Activated CD4-positive, alpha-beta T cell treated with anti-CD3 and anti-CD28 coated beads for 4 hours (primary cell): ENCODE measurements around the gene SERGEF.
"Not testable (repeated sequence)": the region's sequence is repeated elsewhere in the genome, so short reads cannot be mapped to it uniquely, and the experiment has no call there.

Experiments
- DNase-seq, 2 donors: peaks; one replicate each; pipeline ENCODE4 v3.0.0-alpha.2; 2020

SERGEF gene

DNA sequence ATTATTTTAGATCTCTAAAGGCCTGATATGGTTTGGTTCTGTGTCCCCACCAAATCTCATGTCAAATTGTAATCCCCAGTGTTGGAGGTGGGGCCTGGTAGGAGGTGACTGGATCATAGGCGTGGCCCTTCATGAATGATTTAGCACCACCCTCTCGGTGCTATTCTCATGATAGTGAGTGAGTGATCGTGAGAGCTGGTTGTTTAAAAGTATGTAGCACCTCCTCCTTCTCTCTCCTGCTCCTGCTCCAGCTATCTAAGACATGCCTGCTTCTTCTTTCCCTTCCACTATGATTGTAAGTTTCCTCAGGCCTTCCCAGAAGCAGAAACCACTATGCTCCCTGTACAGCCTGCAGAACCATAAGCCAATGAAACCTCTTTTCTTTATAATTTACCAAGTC, 114.1 kb downstream of the SERGEF start:
- no peak for DNase-seq

DNA sequence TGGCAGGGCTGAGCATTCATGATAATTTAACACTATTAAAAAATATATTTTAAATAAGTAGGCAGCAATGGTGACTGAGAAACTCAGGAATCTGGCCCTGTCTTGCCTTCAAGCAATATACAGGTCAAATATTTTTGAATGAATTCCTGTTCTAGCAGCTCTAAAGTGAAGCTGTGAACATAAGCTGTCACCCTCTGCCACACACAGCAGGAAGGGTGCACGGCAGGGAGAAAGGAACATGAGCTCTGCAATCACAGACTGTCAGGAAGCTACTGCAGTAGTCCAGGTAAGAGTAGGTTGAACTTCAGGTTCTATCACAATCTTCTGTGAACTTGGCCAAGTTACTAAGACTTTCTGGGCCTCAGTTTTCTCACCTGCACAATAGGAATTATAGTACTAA, 114.8 kb downstream of the SERGEF start:
- no peak for DNase-seq

DNA sequence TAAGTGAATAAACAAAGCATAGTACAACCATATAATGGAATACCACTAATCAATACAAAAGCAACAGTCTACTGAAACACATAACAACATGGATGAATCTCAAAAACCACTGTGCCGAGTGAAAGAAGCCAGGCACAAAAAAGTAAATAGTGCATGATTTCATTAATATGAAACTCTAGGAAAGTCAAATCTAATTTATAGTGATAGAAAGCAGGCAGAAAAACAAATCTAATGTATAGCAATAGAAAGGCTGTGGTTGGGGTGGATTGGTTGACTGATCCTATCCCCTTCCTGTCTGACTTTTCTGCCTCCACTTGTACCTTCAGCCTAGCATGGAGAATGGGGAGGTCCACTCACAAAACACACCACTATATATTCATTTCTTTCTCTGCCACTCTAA, 115.4 kb downstream of the SERGEF start:
- no peak for DNase-seq

DNA sequence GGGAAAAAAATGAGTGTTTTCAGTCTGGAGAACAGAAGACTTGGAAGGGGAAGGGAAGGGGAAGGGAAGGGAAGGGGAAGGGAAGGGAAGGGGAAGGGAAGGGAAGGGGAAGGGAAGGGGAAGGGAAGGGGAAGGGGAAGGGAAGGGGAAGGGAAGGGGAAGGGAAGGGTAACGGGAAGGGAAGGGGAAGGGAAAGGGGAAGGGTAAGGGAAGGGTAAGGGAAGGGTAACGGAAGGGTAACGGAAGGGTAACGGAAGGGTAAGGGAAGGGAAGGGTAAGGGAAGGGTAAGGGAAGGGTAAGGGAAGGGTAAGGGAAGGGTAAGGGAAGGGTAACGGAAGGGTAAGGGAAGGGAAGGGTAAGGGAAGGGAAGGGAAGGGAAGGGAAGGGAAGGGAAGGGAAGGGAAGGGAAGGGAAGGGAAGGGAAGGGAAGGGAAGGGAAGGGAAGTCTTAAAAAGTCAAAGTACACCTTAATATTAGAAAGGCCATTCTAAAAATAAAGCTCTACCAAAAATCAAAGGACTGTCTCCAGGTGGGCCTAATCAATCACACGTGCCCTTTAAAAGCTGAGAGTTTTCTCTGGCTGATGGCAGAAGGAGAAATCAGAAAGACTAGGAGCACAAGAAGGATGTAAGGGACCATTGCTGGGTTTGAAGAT, 116.2 kb downstream of the SERGEF start:
- not testable (repeated sequence) for DNase-seq

DNA sequence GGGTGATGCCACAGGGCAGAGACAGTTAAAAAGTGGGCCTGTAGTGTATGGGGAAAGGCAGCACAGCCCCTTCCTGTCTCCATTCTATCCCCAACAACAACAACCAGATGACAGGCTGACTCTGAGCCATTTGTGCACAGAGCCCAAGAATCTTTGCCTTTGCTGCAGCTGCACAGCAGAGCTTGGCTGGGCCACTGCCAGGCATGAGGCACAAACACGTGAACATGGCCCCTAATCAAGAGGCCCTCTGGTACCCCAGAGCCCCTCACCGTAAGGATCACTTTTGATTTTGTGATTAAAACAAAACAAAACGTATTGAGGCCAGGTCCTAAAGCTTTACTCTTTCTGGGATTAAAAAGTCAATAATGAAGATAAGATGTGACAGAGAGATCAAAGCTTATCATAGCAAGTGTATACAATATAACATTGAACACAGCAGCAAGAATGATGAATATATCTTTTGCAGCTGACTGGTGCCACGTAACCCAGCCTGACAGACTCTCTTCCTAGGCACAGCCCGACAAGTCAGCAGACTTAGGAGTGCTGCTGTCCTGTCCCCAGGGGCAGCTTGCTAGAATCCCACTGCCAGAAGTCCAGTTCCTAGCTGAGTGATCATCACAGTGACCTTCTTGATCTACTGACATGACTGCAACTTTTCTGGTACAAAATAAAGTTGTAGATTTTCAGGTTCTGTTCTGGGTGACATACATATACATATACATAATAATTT, 117.8 kb downstream of the SERGEF start:
- DNase-seq = no peak

DNA sequence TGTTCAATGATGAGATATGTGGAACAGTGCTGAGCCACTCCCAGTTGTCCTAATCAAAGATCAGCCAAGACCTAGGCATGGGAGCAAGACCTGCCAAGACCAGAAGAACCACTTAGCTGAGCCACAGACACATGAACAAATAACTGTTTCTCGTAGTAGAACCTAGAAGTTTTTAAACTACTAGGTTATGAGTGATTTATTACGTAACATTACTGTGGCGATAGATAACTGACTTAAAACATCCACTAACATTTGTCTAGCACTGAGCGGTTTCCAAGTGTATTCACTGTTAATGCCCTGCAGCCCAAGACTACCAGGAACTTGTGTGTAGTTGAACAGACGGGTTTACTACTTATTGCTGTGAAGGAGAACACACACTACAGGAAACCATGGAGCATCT, 120.4 kb downstream of the SERGEF start:
- DNase-seq = no peak

DNA sequence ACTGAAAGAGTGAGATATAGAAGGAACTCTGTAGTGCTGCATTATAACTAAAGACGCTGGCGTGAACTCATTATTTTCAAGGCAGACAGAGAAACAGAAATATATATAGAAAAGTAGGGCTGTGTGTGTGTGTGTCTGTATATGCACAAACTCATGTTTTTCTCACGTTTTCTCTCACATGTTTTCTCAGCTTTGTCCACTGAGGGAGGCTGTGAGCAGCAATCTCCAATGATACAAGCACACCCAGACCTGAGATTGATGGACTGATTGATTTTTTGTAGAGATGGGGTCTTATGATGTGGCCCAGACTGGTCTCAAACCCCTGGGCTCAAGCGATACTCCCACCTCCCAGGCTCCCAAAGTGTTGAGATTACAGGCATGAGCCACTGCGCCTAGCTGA, 122.5 kb downstream of the SERGEF start:
- no peak for DNase-seq

DNA sequence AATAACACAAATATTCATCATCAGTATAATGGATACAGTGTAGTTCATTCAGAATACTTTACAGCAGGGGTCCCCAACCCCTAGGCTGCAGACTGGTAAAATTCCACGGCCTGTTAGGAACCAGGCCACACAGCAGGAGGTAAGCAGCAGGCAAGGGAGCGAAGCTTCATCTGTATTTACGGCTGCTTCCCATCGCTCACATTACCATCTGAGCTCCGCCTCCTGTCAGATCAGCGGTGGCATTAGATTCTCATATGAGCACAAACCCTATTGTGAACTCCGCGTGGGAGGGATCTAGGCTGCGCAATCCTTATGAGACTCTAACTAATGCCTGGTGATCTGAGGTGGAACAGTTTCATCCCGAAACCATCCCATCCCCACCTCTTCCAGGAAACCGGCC, 125.1 kb downstream of the SERGEF start:
- no peak for DNase-seq

DNA sequence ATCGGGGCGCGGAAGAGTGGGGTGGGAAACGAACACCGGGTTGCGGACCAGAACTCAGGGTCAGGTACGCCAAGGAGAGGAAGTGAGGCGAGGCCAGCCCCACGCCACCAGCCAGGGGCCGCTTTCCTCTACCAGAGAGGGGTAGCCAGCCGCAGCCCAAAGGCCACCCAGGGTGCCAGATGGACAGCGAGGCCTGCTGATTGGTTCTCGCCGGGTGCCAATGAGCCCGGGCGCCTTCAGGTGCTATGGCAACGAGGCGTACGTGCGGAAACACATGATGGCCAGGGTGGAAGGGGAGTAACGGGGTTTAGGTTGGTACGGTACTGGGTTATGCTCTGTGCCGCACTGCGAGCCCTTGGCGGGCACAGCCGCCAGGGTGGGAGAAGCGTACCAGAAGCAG, 128.9 kb downstream of the SERGEF start:
- DNase-seq = no peak

DNA sequence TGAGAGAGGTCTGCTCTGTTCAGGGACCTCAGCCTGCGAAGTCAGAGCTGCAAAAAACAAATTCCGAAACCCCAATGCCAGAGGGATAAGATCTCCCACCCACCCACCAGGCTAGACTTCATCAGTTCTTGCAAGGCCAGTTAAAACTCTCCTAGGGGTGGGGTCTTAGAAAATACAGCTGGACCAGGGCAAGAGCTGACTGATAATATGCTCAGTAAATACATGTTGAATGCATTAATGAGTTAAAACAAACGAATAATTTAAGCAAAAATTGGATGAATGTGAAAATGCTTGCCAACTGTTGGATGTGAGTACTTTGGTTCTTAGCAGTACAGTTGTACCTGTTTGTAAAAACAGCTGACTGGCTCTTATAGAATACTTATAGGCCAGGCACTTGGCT, 129.8 kb downstream of the SERGEF start:
- DNase-seq = no peak

DNA sequence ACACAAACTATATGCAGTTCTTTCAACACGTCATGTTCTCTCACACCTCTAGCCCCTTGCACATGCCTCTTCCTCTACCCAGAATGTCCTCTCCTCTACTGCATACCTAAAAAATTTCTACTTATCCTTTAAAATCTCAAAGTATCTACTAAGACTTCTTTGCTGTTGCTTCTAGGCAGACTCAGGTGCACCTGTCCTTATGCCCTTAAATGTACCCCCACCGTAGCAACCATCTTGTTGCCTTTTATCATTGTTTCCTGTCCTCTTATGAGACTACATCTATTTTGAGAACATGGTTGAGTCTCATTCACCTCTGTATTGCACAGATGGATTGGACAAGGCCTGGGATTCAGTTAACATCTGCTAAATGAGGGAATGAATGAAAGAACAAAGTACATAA, 134.1 kb downstream of the SERGEF start:
- no peak for DNase-seq

DNA sequence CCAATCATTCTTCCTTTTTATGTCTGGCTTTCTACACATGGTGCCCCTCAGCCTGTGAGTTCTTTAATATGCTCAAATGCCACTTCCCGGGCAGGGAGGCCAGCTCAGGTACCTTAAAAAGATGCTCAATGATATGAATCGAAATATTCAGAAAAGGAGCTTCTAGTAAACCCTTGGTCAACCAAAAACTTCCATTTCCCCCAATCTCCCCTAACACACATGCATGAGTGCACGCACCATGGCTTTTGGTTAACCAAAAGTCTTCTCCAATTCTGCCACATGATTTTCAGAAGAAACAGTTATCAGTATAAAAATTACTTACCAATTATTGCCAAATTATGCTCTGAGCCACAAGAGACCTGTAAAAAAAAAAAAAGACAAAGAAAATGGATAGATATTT, 135.0 kb downstream of the SERGEF start:
- no peak for DNase-seq

DNA sequence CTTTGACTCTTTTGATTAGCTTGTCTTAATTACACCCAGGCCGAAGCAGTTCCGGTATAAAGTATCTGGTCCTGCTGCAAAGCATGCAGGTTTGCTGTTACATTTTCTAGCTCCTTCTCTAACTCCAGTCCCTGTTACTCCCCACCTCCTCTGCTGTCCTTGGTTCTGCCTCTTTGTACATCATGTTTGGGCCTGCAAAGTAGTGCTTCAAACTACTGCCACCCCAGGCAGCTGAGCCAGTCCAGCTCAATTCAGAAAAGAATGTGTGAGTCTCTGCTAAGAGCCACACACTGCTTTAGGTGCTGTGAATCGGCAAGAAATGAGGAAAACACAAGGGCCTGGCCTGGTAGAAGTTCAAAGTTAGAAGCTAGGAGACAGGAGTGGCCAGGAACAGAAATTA, 136.0 kb downstream of the SERGEF start:
- no peak for DNase-seq

DNA sequence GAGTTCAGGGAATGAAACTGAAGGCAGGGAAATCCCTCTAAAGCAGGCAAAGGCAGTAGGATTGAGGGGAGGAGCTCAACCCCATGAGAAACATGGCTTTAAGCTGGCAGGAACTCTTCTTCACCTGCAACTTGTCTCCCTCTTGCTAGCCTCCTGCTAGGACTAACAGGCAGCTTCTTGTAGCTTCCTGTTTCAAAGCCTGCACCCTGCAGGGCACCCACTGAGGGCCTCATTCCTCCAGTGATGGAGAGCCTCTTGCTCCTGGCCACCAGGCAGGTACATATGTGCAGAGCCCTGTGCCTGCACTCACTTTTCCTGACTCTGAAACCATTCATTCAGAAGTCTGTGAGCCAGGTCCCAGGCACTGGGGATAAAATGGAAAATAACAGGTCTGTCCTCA, 137.0 kb downstream of the SERGEF start:
- no peak for DNase-seq

DNA sequence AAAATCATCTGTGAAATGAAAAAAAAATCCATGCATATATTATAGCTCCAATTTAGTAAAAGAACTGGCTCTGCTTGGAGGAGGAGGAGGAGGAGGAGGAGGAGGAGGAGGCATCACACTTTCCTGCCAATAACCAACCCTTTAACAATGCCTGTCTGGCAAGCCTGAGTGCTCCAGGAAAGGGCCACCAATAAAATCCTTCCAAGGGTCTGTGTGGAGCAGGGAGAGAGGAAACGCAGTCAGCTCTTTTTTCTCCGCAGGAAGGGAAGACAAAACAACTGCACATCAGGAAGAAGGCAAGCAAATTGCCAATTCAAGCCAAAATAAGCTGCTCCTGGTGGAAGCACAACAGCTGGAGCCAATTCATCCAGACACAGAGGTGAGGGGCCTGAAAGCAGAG, 139.3 kb downstream of the SERGEF start:
- DNase-seq = no peak

DNA sequence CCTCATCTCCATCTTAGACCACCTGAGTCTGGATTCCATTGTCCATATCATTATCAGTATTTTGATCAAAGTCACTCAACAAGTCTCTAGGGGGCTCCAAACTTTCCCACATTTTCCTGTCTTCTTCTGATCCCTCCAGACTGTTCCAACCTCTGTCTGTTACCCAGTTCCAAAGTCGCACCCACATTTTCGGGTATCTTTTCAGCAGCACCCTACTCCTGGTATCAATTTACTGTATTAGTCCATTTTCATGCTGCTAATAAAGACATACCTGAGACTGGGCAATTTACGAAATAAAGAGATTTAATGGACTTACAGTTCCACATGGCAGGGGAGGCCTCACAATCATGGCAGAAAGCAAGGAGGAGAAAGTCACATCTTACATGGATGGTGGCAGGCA, 144.4 kb downstream of the SERGEF start:
- DNase-seq = not testable (repeated sequence)

DNA sequence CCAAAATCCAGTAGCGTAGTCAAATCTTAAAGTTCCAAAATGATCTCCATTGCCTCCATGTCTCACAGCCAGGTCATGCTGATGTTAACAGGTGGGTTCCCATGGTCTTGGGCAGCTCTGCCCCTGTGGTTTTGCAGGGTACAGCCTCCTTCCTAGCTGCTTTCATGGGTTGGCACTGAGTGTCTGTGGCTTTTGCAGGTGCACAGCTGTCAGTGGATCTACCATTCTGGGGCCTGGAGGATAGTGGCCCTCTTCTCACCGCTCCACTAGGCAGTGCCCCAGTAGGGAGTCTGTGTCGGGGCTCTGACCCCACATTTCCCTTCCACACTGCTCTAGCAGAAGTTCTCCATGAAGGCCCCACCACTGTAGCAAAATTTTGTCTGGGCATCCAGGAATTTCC, 145.5 kb downstream of the SERGEF start:
- no peak for DNase-seq

DNA sequence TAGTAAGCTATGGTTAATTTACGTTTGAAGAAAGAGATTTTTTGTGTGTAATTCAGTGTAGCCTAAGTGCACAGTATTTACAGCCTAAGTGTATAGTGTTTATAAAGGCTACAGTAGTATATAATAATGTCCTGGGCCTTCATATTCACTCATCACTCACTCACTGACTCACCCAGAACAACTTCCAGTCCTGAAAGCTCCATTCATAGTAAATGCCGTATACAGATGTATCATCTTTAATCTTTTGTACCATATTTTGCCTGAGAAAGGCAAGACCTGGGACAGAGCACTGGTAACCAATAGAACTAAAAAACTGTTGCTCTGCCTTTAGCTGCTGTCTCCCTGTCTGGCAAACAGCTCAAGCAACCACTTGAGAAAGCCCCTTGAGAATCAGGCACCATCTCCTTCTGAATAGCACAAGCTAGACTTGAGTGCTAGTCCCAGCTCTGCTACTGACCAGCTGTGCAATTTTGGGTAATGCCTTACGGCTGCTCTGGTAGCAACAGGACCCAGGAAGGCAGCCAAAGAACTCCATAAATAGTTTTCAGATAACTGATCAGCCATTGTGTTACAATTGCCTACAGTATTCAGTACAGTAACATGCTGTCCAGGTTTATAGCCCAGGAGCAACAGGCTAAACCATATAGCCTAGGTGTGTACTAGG, 146.9 kb downstream of the SERGEF start:
- no peak for DNase-seq

DNA sequence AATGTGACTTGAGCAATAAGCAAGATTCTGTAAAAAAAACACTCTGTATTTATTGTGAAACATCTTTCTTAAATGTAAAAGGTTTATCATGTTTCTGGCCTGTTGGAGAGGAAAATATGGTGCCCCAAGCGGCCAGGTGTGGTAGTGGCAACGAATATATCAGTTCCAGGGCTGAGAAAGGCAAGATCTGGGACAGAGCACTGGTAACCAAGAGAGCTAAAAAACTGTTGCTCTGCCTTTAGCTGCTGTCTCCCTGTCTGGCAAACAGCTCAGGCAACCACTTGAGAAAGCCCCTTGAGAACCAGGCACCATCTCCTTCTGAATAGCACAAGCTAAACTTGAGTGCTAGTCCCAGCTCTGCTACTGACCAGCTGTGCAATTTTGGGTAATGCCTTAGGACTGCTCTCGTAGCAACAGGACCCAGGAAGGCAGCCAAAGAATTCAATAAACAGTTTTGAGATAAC, 148.3 kb downstream of the SERGEF start:
- no peak for DNase-seq

DNA sequence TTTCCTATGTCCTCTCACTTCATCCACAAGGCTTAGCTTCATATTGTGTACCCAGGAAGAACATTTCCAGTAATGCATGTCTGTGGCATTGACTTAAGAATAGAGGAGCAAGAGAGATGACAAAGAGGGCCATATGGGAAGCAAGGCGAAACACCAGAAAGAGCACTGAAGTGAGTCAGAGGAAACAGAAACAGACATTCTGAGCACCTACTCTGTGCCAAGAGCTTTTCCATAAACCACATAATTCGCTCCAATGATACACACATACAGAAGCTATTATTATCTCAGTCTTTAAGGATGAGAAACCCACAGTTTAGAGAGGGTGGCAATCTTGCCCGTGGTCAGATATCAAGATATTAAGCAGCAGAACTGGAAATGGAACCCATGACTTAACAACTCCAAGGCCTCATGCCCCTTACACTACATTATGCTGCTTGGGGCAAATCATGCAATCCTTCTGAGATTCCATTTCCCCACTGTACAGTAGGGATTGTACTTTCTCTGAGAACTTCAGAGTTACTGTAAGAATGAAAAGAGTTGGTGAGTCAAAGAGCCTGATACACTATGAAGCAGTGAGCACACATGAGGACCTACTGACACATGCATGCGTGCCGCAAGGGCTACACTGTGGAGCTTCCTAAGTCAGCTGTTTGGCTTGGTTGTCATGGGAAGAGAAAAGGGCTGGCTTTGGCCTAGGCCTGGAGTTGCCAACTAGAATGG, 151.7 kb downstream of the SERGEF start:
- DNase-seq = no peak

DNA sequence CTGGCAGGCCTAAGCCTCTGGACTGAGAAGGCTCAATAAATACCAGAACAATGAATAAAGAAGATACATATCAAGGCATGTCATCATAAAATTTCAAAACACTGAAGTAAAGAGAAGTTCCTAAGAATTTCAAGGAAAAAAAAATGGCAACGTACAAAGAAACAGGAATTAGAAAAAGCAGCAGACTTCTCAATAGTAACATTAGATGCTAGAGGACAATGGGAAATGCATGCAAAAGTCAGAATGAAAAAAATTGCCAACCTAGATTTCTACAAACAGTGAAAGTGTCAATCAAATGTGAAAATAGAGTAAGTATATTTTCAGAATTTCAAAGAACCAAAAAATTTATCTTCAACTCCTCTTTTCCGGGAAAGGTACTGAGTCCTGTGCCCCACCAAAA, 153.3 kb downstream of the SERGEF start:
- DNase-seq = no peak

DNA sequence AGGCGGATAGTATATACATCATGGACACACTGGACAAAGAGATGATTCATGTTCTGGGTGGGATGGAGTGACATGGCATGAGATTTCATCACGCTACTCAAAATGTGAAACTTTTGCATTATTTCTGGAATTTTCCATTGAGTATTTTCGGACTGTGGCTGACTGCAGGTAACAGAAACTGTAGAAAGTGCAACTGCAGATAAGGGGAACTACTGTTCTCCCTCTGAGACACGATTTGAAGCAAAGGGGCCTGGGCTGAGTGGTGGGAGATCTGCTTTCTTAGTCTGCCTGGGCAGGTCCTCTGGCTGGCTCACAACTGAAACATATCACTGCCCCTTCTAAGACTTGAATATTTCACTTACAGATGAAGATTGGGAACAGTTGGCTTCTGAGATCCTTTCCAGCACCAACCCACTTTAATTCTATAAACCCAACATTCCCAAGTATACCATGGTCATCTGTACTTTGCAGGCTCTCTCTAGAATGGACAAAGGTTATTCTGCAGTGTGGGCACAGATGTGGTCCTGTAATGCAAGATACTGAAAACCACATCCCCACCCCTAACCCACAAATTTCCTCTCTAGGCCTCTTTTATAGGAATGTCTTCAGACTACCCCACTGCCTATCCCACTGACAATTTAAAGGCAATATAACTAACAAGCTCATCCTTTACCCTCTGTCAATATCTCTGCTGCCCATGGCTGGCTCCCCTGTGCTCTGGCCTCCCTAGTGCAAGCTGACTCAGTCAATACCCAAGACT, 157.1 kb downstream of the SERGEF start:
- DNase-seq = no peak

DNA sequence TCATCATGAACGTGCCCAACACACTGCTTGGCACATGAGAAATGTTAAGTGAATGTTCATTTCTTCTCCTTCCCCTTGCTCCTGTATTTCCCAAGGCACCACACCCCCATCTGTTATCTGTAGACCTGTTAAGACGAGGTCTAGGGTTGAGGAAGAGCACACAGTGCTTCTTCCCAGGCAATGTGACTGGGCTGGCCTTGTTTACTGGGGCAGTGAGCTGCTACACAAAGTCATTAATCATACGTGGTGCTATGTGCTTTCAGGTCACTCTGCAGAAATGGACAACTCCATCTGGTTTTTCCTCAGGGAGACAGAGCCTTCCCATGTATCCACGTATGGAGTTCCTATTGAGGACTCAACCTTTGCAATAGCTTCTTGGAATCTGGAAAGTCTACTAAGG, 159.6 kb downstream of the SERGEF start:
- no peak for DNase-seq
